Activated CD8-positive, alpha-beta T cell treated with anti-CD3 and anti-CD28 coated beads, Interleukin-2, amount 10 ng/mL, durations not matched to agents 7 days and 5 days (primary cell): ENCODE measurements around the gene PITPNB. TPM values are rescaled to one million over a fixed set of nuclear protein-coding genes. Genes with fewer than 3 reads are reported as not detected.

ENCODE experiments used
- ATAC-seq: fragments of 150-1000 bp; cut with Tn5 transposase; one replicate; pipeline ENCODE4 v1.10.0; 2021; ENCODE audit warnings: moderate library complexity
- CTCF ChIA-PET: fragments of 350-600 bp; sonication (Branson Sonifier 250); formaldehyde crosslinking; loops from one replicate; lab custom pipeline; 2021; ENCODE audit warnings: antibody characterized with exemption; lab: Charles Lee
- POLR2A ChIA-PET: fragments of 350-600 bp; sonication (Branson Sonifier 250); formaldehyde crosslinking; loops from one replicate; lab custom pipeline; 2021; ENCODE audit warnings: antibody characterized with exemption; lab: Charles Lee
- DNase-seq: peaks from one replicate; pipeline ENCODE4 v3.0.0-alpha.2; 2020
- H3K27ac Mint-ChIP-seq: one replicate; pipeline ENCODE4 v1.8.0; 2021; ENCODE audit warnings: mild to moderate bottlenecking, mixed read lengths
- H3K27me3 Mint-ChIP-seq: one replicate; pipeline ENCODE4 v1.8.0; 2021; ENCODE audit warnings: low read depth, mixed read lengths
- H3K36me3 Mint-ChIP-seq: one replicate; pipeline ENCODE4 v1.8.0; 2021; ENCODE audit warnings: low read depth, mixed read lengths
- H3K4me1 Mint-ChIP-seq: one replicate; pipeline ENCODE4 v1.8.0; 2021; ENCODE audit warnings: low read depth, mixed read lengths
- H3K4me3 Mint-ChIP-seq: one replicate; pipeline ENCODE4 v1.8.0; 2021; ENCODE audit warnings: mild to moderate bottlenecking, mixed read lengths
- H3K9me3 Mint-ChIP-seq: one replicate; pipeline ENCODE4 v1.8.0; 2022; ENCODE audit warnings: mixed read lengths; ENCODE audit not compliant: insufficient read depth
- total RNA-seq, 2 experiments: library from RNA; stranded (reverse); gene quantifications; one replicate each; pipeline ENCODE4 v1.2.3, GENCODE V29; 2021

The PITPNB gene
- total RNA-seq, 2 experiments from 2014 or later: 78.7 to 84.1 TPM

- H3K9me3 Mint-ChIP-seq: no peaks in the 10 kb centered on the region
- POLR2A ChIA-PET: no interaction called here
- CTCF ChIA-PET: no interaction called here
- H3K27ac Mint-ChIP-seq: no peak overlapping the region
- H3K4me1 Mint-ChIP-seq: no peaks in the 10 kb centered on the region
- peaks cover 3% of the 10 kb centered on the region for H3K36me3 Mint-ChIP-seq
- no peak for DNase-seq
- no peaks in the 10 kb centered on the region for H3K27me3 Mint-ChIP-seq
- no peak overlapping the region for H3K4me3 Mint-ChIP-seq
- no peak for ATAC-seq
These were observed 22.1 kb upstream of the PITPNB start for GRCh38 chr22:27941143-27941542.

GRCh38 chr22:27937453-27937852 is 18.4 kb upstream of the PITPNB start:
- CTCF ChIA-PET: interaction anchor here (0.7 to 0.9 kb wide), 2 partner anchors 51 to 57 kb away, joined by 3 read pairs; no protein-coding TSS in a partner anchor
- no peak overlapping the region for H3K27ac Mint-ChIP-seq
- POLR2A ChIA-PET: no interaction called here
- H3K27me3 Mint-ChIP-seq: no peaks in the 10 kb centered on the region
- no peak overlapping the region for H3K4me3 Mint-ChIP-seq
- H3K9me3 Mint-ChIP-seq: no peaks in the 10 kb centered on the region
- ATAC-seq (no peak), DNase-seq (no peak)
- H3K4me1 Mint-ChIP-seq: no peaks in the 10 kb centered on the region
- peaks cover 5% of the 10 kb centered on the region for H3K36me3 Mint-ChIP-seq

DNA sequence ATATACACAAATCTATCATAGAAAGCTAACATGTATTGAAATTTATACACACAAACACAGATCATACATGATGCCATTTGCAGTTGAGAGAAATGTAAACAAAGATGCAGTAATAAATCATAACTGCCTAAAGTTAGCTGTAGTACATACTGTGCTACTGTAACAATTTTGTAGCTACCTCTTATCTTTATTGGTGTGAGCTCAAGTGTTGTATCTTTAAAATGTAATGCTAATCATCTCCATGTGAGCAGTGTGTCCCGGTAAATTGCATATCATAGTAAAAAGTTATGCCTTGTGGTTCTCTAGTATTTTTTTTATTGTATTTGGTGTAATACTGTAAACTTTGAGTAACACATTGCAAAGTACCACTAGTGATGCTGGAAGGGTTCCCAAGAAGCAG is 16.8 kb upstream of the PITPNB start:
- Mint-ChIP-seq H3K27ac (no peak overlapping the region), H3K4me3 (no peak overlapping the region), H3K9me3 (no peaks in the 10 kb centered on the region), H3K36me3 (peaks cover 3% of the 10 kb centered on the region), H3K27me3 (no peaks in the 10 kb centered on the region), H3K4me1 (no peaks in the 10 kb centered on the region)
- ChIA-PET POLR2A (interaction anchor here (0.8 kb wide), 1 partner anchor 17 kb away, joined by 3 read pairs; the partner anchor contains the start of gene PITPNB), CTCF (interaction anchor here (1.0 kb wide), 1 partner anchor 49 kb away, joined by 3 read pairs; no protein-coding TSS in a partner anchor)
- ATAC-seq (no peak), DNase-seq (no peak)

DNA sequence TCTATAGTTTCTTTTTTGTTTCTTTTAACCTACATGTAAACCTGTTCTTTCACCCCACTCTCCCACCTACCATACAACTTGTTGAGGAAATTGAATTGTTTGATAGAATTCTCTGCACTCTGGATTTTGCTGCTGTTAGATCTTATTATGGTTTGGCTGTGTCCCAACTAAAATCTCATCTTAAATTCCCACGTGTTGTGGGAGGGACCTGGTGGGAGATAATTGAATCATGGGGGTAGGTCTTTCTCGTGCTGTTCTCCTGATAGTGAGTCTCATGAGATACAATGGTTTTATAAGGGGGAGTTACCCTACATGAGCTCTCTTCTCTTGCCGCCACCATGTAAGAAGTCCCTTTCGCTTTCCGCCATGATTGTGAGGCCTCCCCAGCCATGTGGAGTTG is 15.0 kb upstream of the PITPNB start:
- DNase-seq (no peak), ATAC-seq (no peak)
- Mint-ChIP-seq H3K4me1 (no peaks in the 10 kb centered on the region), H3K27me3 (no peaks in the 10 kb centered on the region), H3K36me3 (peaks cover 3% of the 10 kb centered on the region), H3K4me3 (no peak overlapping the region), H3K27ac (no peak overlapping the region), H3K9me3 (no peaks in the 10 kb centered on the region)
- ChIA-PET POLR2A (no interaction called here), CTCF (no interaction called here)

DNA sequence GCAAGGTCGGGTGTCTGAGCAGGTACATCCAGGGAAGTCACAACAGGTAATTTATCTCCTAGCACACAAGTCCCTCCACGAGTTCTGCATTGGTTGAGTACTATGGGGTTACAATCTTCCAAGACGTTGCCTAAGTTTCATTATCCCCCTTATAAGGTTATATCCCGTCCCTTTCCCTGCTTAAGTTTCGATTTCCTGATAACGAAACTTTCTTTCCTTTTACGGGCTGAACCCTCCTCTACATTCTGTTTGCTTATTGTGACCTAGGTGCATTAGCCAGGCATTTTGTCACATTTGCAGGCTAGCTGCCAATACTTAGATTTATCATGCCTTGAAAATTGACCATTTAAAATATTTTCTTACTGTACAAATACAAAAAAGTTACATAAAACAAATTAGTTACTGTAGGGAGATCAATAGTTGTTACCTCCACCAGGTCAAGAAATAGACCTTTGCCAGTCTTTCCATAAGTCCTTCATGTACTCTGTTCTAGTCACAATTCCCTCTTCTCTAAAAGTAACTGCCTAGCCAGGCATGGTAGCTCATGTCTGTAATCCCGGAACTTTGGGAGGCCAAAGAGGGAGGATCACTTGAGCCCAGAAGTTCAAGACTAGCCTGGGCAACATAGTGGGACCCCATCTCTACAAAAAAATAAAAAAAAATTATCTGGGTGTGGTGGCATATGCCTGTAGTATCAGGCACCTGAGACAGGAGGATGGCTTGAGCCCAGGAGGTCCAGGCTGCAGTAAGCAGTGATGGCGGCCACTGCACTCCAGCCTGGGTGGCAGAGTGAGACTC is 14.3 kb upstream of the PITPNB start:
- H3K27me3 Mint-ChIP-seq: no peaks in the 10 kb centered on the region
- H3K4me3 Mint-ChIP-seq: no peak overlapping the region
- CTCF ChIA-PET: no interaction called here

DNA sequence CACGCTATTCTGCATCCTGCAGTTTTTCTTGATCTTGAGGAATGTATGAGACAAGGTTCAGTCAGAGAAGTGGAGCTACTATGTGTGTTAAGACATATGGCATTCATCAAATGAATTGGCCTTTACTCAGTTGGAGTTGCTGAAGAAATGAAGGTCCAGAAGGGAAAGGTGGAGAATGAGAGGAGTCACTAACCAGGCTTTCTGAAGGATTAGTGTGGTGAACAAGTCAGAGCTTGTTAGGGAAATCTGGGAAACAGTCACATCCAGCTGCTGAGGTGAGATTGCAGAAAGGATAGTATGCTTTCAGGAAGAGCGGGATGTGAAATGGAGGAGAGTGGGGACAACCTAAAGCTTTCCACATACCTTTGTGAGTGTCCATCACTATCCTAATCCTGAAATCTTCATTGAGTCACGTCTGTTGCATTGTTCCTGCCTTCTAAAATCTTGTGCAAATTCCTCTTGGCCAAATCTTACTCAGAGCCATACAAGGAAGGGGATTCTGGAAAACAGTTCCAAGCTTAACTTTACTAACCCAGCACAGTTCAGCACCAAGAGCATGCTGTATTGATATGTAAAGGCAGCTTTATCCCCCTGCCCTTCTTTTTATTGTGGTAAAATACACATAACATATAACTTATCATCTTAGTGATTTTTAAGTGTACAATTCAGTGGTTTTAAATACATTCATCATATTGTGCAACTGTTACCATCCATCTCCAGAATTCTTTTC is 11.4 kb upstream of the PITPNB start:
- Mint-ChIP-seq H3K4me1 (peaks cover 2% of the 10 kb centered on the region), H3K36me3 (peaks cover 8% of the 10 kb centered on the region), H3K4me3 (no peak overlapping the region), H3K27me3 (no peaks in the 10 kb centered on the region), H3K9me3 (no peaks in the 10 kb centered on the region), H3K27ac (no peak overlapping the region)
- ATAC-seq: no peak
- ChIA-PET POLR2A (no interaction called here), CTCF (interaction anchor here (1.0 to 1.5 kb wide), 2 partner anchors 44 to 50 kb away, joined by 3 to 5 read pairs; no protein-coding TSS in a partner anchor)
- DNase-seq: no peak

More for the DNA sequence above, 14.3 kb upstream of the PITPNB start:
- POLR2A ChIA-PET: no interaction called here
- Mint-ChIP-seq H3K4me1 (no peaks in the 10 kb centered on the region), H3K36me3 (peaks cover 3% of the 10 kb centered on the region), H3K27ac (no peak overlapping the region), H3K9me3 (no peaks in the 10 kb centered on the region)
- ATAC-seq: no peak
- no peak for DNase-seq

DNA sequence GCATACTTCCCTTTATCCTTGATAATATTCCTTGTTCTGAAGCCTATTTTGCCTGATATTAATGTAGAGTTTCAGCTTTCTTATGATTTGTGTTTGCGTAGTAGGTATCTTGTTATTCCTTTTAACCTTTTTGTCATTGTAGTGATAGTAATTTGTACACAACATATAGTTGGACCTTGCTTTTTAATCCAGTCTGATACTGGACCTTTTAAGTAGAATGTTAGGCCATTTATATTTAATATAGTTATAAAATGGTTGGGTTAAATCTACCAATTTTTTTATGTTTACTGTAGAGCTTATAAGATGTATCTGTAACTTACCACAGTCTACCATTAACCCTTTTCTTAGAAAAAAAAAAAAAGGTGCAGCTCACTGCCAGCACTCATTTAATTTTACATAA is 8.6 kb upstream of the PITPNB start:
- POLR2A ChIA-PET: no interaction called here
- DNase-seq (no peak), ATAC-seq (no peak)
- no peak overlapping the region for H3K4me3 Mint-ChIP-seq
- H3K9me3 Mint-ChIP-seq: no peaks in the 10 kb centered on the region
- H3K4me1 Mint-ChIP-seq: peaks cover 10% of the 10 kb centered on the region
- CTCF ChIA-PET: interaction anchor here (1.1 to 1.6 kb wide), 2 partner anchors 39 to 45 kb away, joined by 3 to 4 read pairs; no protein-coding TSS in a partner anchor
- peaks cover 26% of the 10 kb centered on the region for H3K36me3 Mint-ChIP-seq
- H3K27ac Mint-ChIP-seq: no peak overlapping the region
- H3K27me3 Mint-ChIP-seq: no peaks in the 10 kb centered on the region

DNA sequence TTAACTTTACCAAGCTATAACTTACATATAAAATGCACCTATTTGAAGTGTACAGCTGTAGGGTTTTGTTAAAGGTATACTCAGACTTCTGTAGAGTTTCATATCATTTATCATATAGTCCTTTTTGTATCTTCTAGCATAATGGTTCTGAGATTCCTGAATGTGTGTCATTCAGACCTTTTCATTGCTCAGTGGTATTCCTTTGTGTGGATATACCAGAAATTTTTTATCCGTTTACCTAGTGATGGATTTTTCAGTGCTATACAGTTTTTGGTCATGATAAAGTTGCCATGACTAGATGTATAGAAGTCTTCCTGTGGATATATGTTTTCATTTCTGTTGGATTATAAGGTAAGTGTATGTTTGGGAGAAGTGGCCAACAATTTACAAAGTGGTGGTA is 6.3 kb upstream of the PITPNB start:
- Mint-ChIP-seq H3K27ac (no peak overlapping the region), H3K4me3 (no peak overlapping the region), H3K4me1 (peaks cover 23% of the 10 kb centered on the region), H3K27me3 (no peaks in the 10 kb centered on the region), H3K36me3 (peaks cover 39% of the 10 kb centered on the region), H3K9me3 (no peaks in the 10 kb centered on the region)
- no peak for ATAC-seq
- CTCF ChIA-PET: no interaction called here
- POLR2A ChIA-PET: no interaction called here
- no peak for DNase-seq

GRCh38 chr22:27919942-27920755 is 1.1 kb upstream of the PITPNB start:
- CTCF ChIA-PET: interaction anchor here (0.9 to 2.7 kb wide), 6 partner anchors 27 to 41 kb away, joined by 3 to 20 read pairs (median 6); no protein-coding TSS in a partner anchor
- Mint-ChIP-seq H3K9me3 (no peaks in the 10 kb centered on the region), H3K36me3 (peaks cover 52% of the 10 kb centered on the region), H3K4me1 (peaks cover 54% of the 10 kb centered on the region), H3K4me3 (peak overlapping the region; percentile 94), H3K27ac (peak overlapping the region; percentile 98), H3K27me3 (no peaks in the 10 kb centered on the region)
- peak; percentile 54 for ATAC-seq
- POLR2A ChIA-PET: interaction anchor here (1.0 to 1.2 kb wide), 3 partner anchors 17 to 45 kb away, joined by 4 read pairs; no protein-coding TSS in a partner anchor
- DNase-seq: no peak

- POLR2A ChIA-PET: interaction anchor here (0.9 to 1.0 kb wide), 2 partner anchors 17 to 35 kb away, joined by 3 to 7 read pairs; no protein-coding TSS in a partner anchor
- Mint-ChIP-seq H3K36me3 (peaks cover 48% of the 10 kb centered on the region), H3K27ac (peak overlapping the region; percentile 98), H3K4me3 (peak overlapping the region; percentile 94), H3K4me1 (peaks cover 64% of the 10 kb centered on the region), H3K9me3 (no peaks in the 10 kb centered on the region), H3K27me3 (no peaks in the 10 kb centered on the region)
- CTCF ChIA-PET: interaction anchor here (0.9 to 2.7 kb wide), 8 partner anchors 8 to 40 kb away, joined by 3 to 20 read pairs (median 4); no protein-coding TSS in a partner anchor
- DNase-seq (peak; percentile 59), ATAC-seq (peak; percentile 32)
These were observed 475 bp downstream of the PITPNB start for GRCh38 chr22:27918341-27919221.
